Endothelial cell of umbilical vein (primary cell): ENCODE data around the gene GPR65. TPM values are rescaled to one million over a fixed set of nuclear protein-coding genes. Genes with fewer than 3 reads are reported as not detected.

Experiments
- BruUV-seq: library from RNA; stranded (reverse); fragments of 400-500 nt; replicated peaks from 2 replicates; lab custom pipeline; 2021; lab: Mats Ljungman, UMichigan
- CTCF ChIA-PET: fragments of 300-600, 350-600 bp; sonication (Branson Sonifier 250); formaldehyde crosslinking; loops from one replicate; lab custom pipeline; 2021; ENCODE audit warnings: antibody characterized with exemption, inconsistent platforms; lab: Charles Lee
- POLR2A ChIA-PET: fragments of 300-600, 350-600 bp; sonication (Branson Sonifier 250); formaldehyde crosslinking; loops from one replicate; lab custom pipeline; 2021; ENCODE audit warnings: antibody characterized with exemption, inconsistent platforms; lab: Charles Lee
- DNase-seq: peaks from one replicate; pipeline ENCODE4 v3.0.0-alpha.2; 2011; ENCODE audit warnings: low read depth, low spot score
- FAIRE-seq: peaks from 2 replicates; lab custom pipeline; 2011; peaks lifted over from hg19 to GRCh38; lab: Jason Lieb, UNC
- H2AFZ ChIP-seq: 2 replicates; pipeline ENCODE4 v1.6.0; 2012; ENCODE audit warnings: low read depth, low read length, control low read depth, inconsistent platforms
- H3K27ac ChIP-seq: 2 replicates; pipeline ENCODE4 v1.5.1; 2011; ENCODE audit warnings: low read depth, mild to moderate bottlenecking, control low read depth, low read length, moderate library complexity; ENCODE audit not compliant: insufficient read depth
- H3K27me3 ChIP-seq, 2 experiments: 2 replicates each; pipeline versions ENCODE4 v1.6.0 to v1.6.1; 2011; ENCODE audit warnings: low read length in 2 of 2, mixed read lengths in 1 of 2; ENCODE audit not compliant: control insufficient read depth in 2 of 2, insufficient read depth in 2 of 2
- H3K36me3 ChIP-seq, 2 experiments: 2 replicates in 1 of 2; 3 replicates in 1 of 2; pipeline ENCODE4 v1.5.1; 2011; ENCODE audit warnings: low read length in 2 of 2, mild to moderate bottlenecking in 1 of 2, moderate library complexity in 1 of 2; ENCODE audit not compliant: control insufficient read depth in 2 of 2, insufficient read depth in 2 of 2; ENCODE audit errors: extremely low read depth in 1 of 2
- H3K4me1 ChIP-seq: 3 replicates; pipeline ENCODE4 v1.5.1; 2011; ENCODE audit warnings: mild to moderate bottlenecking, low read length; ENCODE audit not compliant: control insufficient read depth, insufficient read depth; ENCODE audit errors: extremely low read depth
- H3K4me2 ChIP-seq: 2 replicates; pipeline ENCODE4 v1.6.1; 2011; ENCODE audit warnings: low read length, control low read depth, mixed read lengths; ENCODE audit not compliant: insufficient read depth
- H3K4me3 ChIP-seq, 3 experiments: fragments of 200-600 bp in 1 of 3; sonication (generic), shearing (Covaris generic) in 1 of 3; replicated peaks in 1 of 3; 2 replicates each; pipeline ENCODE4 v1.5.1; 2011 to 2016; ENCODE audit warnings: control low read depth in 3 of 3, low read length in 3 of 3, mild to moderate bottlenecking in 2 of 3, inconsistent platforms in 1 of 3, low read depth in 1 of 3, moderate library complexity in 1 of 3; ENCODE audit not compliant: insufficient read depth in 1 of 3
- H3K79me2 ChIP-seq: 2 replicates; pipeline ENCODE4 v1.6.0; 2012; ENCODE audit warnings: low read length, inconsistent platforms; ENCODE audit not compliant: control insufficient read depth, insufficient read depth
- H3K9ac ChIP-seq: replicated peaks from 2 replicates; pipeline ENCODE3; 2011; ENCODE audit warnings: low read length, control low read depth; ENCODE audit not compliant: insufficient read depth; ENCODE audit errors: extremely low read depth
- H3K9me1 ChIP-seq: replicated peaks from 3 replicates; pipeline ENCODE4 v1.6.0; 2011; ENCODE audit warnings: mild to moderate bottlenecking, low read length; ENCODE audit not compliant: control insufficient read depth, insufficient read depth; ENCODE audit errors: extremely low read depth
- H3K9me3 ChIP-seq: replicated peaks from 2 replicates; pipeline ENCODE4 v1.5.1; 2012; ENCODE audit warnings: low read length, inconsistent platforms; ENCODE audit not compliant: control insufficient read depth, insufficient read depth
- H4K20me1 ChIP-seq: replicated peaks from 2 replicates; pipeline ENCODE3; 2011; ENCODE audit warnings: mild to moderate bottlenecking, low read length; ENCODE audit not compliant: control insufficient read depth, insufficient read depth; ENCODE audit errors: extremely low read depth
- EZH2 ChIP-seq: IDR thresholded peaks from 2 replicates; pipeline ENCODE4 v1.6.1; 2012; ENCODE audit warnings: borderline replicate concordance, low read depth, mild to moderate bottlenecking, moderate library complexity, low read length, inconsistent platforms; ENCODE audit not compliant: severe bottlenecking
- FOS ChIP-seq: IDR thresholded peaks from 2 replicates; pipeline ENCODE4 v1.6.1; 2011; ENCODE audit warnings: mild to moderate bottlenecking, low read length, moderate library complexity, borderline replicate concordance; ENCODE audit not compliant: insufficient read depth
- GATA2 ChIP-seq: IDR thresholded peaks from 2 replicates; pipeline ENCODE4 v1.7.0; 2011; ENCODE audit warnings: low read depth, mild to moderate bottlenecking, moderate library complexity, mixed read lengths, low read length; ENCODE audit not compliant: insufficient read length, insufficient read depth
- JUN ChIP-seq: IDR thresholded peaks from 2 replicates; pipeline ENCODE4 v1.6.1; 2011; ENCODE audit warnings: borderline replicate concordance, low read depth; ENCODE audit not compliant: insufficient read length, insufficient read depth
- MAX ChIP-seq: IDR thresholded peaks from 2 replicates; pipeline ENCODE4 v1.6.1; 2011; ENCODE audit not compliant: insufficient read depth, insufficient read length
- MYC ChIP-seq: IDR thresholded peaks from one replicate; pipeline ENCODE4 v1.6.1; 2011; ENCODE audit warnings: mild to moderate bottlenecking, low read depth, low read length
- POLR2A ChIP-seq: IDR thresholded peaks from 2 replicates; pipeline ENCODE4 v1.6.1; 2012; ENCODE audit warnings: low read depth, mild to moderate bottlenecking, control low read depth, low read length
- POLR2AphosphoS5 ChIP-seq: IDR thresholded peaks from 2 replicates; pipeline ENCODE4 v1.6.1; 2012; ENCODE audit warnings: low read depth, mild to moderate bottlenecking, control low read depth, low read length, moderate library complexity; ENCODE audit not compliant: insufficient read depth
- dilution Hi-C: fragments of 300-500 bp; cut with MboI; formaldehyde crosslinking; loops from one replicate; pipeline ENCODE4 v1.15.0; 2019; ENCODE audit warnings: low sequenced_read_pairs; ENCODE audit not compliant: extremely low pct_ligation_motif_present
- intact Hi-C: fragments of 100-400 bp; cut with micrococcal nuclease; formaldehyde crosslinking; loops from one replicate; pipeline ENCODE4 v1.10.0; 2022
- polyA plus RNA-seq, 4 experiments: library from polyadenylated mRNA; depleted of rRNA in 3 of 4; stranded (reverse) in 3 of 4; unstranded in 1 of 4; fragments of >200 nt; gene quantifications; 2 replicates each; pipeline versions ENCODE4 v1.2.1 to v1.2.3, GENCODE V29; 2011 to 2012; ENCODE audit warnings: missing spikeins in 1 of 4
- total RNA-seq: library from RNA; stranded (reverse); gene quantifications from 2 replicates; pipeline ENCODE4 v1.2.3, GENCODE V29; 2021
- TF ChIP-seq, protein P1 (sequence below), 2 donors: IDR thresholded peaks; 1 replicate in 1 of 2; 2 replicates in 1 of 2; pipeline ENCODE4 v1.5.1; 2011; ENCODE audit warnings: low read length in 2 of 2, mild to moderate bottlenecking in 2 of 2, moderate library complexity in 2 of 2, control low read depth in 1 of 2, inconsistent platforms in 1 of 2, low read depth in 1 of 2; ENCODE audit not compliant: insufficient read depth in 1 of 2; ENCODE audit errors: extremely low read depth in 1 of 2

GPR65 gene
- total and polyA plus RNA-seq, 2 donors (not counting 3 experiments of a cell fraction or from before 2014, with no cell fraction given): 0.03 to 0.07 TPM

DNA sequence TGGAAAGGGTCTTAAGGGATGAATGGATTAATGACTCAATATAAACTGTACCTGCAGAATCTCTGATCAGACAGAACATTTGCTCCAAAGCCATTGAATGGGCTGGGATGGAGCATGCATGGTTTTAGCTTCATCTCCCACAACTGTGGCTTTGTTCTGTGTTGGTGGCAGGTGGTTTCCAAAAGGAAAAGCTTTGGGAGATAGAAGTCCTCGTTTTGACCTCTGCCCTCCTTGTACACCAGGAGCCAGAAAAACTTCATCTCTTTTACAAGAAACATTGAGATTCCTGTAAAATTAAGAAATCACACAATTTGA lies 39.5 kb downstream of the GPR65 start:
- Histone ChIP-seq H3K9ac (no peak overlapping the region), H3K27ac (no peak overlapping the region), H3K36me3 (no peaks in the 10 kb centered on the region), H2AFZ (no peak overlapping the region), H3K4me2 (no peak overlapping the region), H3K4me3 (no peak overlapping the region), H4K20me1 (no peaks in the 10 kb centered on the region), H3K27me3 (no peaks in the 10 kb centered on the region), H3K4me1 (no peaks in the 10 kb centered on the region), H3K79me2 (no peaks in the 10 kb centered on the region), H3K9me1 (no peaks in the 10 kb centered on the region), H3K9me3 (no peaks in the 10 kb centered on the region)
- FAIRE-seq (no peak), DNase-seq (no peak)
- dilution Hi-C loops (no loop called here), intact Hi-C loops (no loop called here)
- BruUV-seq: no TSS peak
- TF ChIP-seq MYC: no peak
- no peak for TF ChIP-seq POLR2AphosphoS5
- ChIA-PET CTCF (no interaction called here), POLR2A (no interaction called here)

DNA sequence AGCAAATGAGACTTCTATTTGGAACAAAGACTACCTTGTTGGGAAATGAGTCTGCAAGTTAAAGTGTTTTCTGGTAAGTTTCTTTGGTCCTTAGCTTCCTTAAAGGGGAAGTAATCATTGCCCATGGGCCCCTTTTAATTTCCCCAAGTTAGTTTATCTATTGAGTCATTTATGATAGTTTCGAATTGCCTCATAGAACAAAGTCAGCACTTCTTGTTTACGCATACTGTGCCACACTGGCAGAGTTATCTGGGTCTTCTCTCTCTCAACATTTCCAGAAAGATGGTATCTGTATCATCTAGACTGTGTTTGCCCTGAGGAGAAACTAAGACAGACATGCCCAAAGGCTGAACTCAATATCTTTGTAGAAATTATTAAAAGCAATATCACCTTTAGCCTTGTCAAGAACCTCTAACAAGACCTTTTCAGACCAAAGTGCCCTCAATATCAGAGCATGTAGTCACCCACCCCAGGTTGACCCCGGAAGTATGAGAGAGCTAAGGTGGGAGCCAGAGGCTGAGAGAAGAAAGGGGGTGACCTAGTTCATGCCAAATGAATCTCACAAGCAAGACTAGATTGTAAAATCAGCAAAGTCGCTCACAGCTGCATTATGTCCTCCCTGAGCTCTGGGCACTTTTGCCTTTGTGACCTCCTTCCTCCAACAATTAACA lies 40.0 kb downstream of the GPR65 start:
- intact Hi-C loops (no loop called here), dilution Hi-C loops (no loop called here)
- Histone ChIP-seq H3K27me3 (no peaks in the 10 kb centered on the region), H3K79me2 (no peaks in the 10 kb centered on the region), H3K4me1 (no peaks in the 10 kb centered on the region), H3K36me3 (no peaks in the 10 kb centered on the region), H3K27ac (no peak overlapping the region), H3K9me1 (no peaks in the 10 kb centered on the region), H3K4me2 (no peak overlapping the region), H3K9me3 (no peaks in the 10 kb centered on the region), H2AFZ (no peak overlapping the region), H3K4me3 (no peak overlapping the region), H4K20me1 (no peaks in the 10 kb centered on the region), H3K9ac (no peak overlapping the region)
- ChIA-PET CTCF (no interaction called here), POLR2A (no interaction called here)
- no peak for DNase-seq
- no TSS peak for BruUV-seq
- no peak for FAIRE-seq
- TF ChIP-seq FOS (no peak), POLR2AphosphoS5 (no peak), JUN (no peak), MAX (no peak), MYC (no peak), POLR2A (no peak), GATA2 (no peak), EZH2 (no peak)
- TF ChIP-seq, protein P1, sequence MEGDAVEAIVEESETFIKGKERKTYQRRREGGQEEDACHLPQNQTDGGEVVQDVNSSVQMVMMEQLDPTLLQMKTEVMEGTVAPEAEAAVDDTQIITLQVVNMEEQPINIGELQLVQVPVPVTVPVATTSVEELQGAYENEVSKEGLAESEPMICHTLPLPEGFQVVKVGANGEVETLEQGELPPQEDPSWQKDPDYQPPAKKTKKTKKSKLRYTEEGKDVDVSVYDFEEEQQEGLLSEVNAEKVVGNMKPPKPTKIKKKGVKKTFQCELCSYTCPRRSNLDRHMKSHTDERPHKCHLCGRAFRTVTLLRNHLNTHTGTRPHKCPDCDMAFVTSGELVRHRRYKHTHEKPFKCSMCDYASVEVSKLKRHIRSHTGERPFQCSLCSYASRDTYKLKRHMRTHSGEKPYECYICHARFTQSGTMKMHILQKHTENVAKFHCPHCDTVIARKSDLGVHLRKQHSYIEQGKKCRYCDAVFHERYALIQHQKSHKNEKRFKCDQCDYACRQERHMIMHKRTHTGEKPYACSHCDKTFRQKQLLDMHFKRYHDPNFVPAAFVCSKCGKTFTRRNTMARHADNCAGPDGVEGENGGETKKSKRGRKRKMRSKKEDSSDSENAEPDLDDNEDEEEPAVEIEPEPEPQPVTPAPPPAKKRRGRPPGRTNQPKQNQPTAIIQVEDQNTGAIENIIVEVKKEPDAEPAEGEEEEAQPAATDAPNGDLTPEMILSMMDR (IDR thresholded peaks at IDR 0.05; ENCODE audit: extremely low read depth in 1 of 2, insufficient read depth in 1 of 2, low read depth in 1 of 2, low read length in 2 of 2): no peak
